ENCODE data around the gene CDH13. TPM values are rescaled to one million over a fixed set of nuclear protein-coding genes. Genes with fewer than 3 reads are reported as not detected.

The CDH13 gene
- total and polyA plus RNA-seq, 10 of the 15 experiments (the other 5 are each of a cell fraction or from before 2014, with no cell fraction given), result under 0.01 to 0.05 TPM; not detected in 8

- 68% methylated on average over 6 of the region's 6 CpGs for WGBS (ENCODE audit: insufficient coverage, insufficient replicate concordance, low lambda C conversion rate, missing lambda C conversion rate)
- intact Hi-C loops (cut with micrococcal nuclease; ENCODE audit: unreplicated experiment), result no loop called here
- DNase-seq (ENCODE audit: low read depth, low spot score) (no peak), FAIRE-seq (no peak), ATAC-seq (no peak)
- TF ChIP-seq HCFC1 (IDR thresholded peaks at IDR 0.05; ENCODE audit: low read length), result no peak
- TF ChIP-seq RBBP5 (conservative IDR thresholded peaks at IDR 0.05), result no peak
- no peak for TF ChIP-seq RELA (IDR thresholded peaks at IDR 0.05; ENCODE audit: borderline replicate concordance, partially characterized antibody)
- no peak for TF ChIP-seq ATF7 (IDR thresholded peaks at IDR 0.05; ENCODE audit: low read depth)
- TF ChIP-seq NFXL1 (IDR thresholded peaks at IDR 0.05; ENCODE audit: borderline replicate concordance), result no peak
- Histone ChIP-seq H3K27me3 (replicated peaks in 1 of 2; ENCODE audit: control insufficient read depth in 2 of 2, insufficient read depth in 2 of 2, low read length in 1 of 2) (no peaks in the 10 kb centered on the region; a peak in 1 of 4 replicates), H4K20me1 (ENCODE audit: control insufficient read depth, insufficient read depth) (no peaks in the 10 kb centered on the region), H3K9me3 (replicated peaks; ENCODE audit: control insufficient read depth, insufficient read depth, low read length) (no peaks in the 10 kb centered on the region), H3K36me3 (ENCODE audit: control insufficient read depth in 2 of 2, insufficient read depth in 2 of 2, low read length in 1 of 2) (no peaks in the 10 kb centered on the region), H3K9ac (ENCODE audit: control insufficient read depth, insufficient read depth, low read length) (no peak overlapping the region), H3K27ac (ENCODE audit: control insufficient read depth, insufficient read depth) (no peak overlapping the region), H2AFZ (ENCODE audit: control insufficient read depth, low read depth, low read length) (no peak overlapping the region), H3K79me2 (ENCODE audit: control insufficient read depth, insufficient read depth, low read length) (no peaks in the 10 kb centered on the region), H3K4me1 (ENCODE audit: control insufficient read depth, insufficient read depth, low read length) (no peaks in the 10 kb centered on the region), H3K4me2 (ENCODE audit: control insufficient read depth, insufficient read depth) (no peak overlapping the region), H3K4me3 (no peak overlapping the region)
- in situ Hi-C loops (cut with MboI), result no loop called here
- SMC1A ChIA-PET (ENCODE audit: uncharacterized antibody, unreplicated experiment), result interaction anchor here (1.1 kb wide), 1 partner anchor 23 kb away, joined by 3 read pairs; no protein-coding TSS in a partner anchor
- RAD21 ChIA-PET (ENCODE audit: unreplicated experiment), result no interaction called here
- POLR2A ChIA-PET, result no interaction called here
- no TSS peak for BruUV-seq (replicated peaks)
- CTCF ChIA-PET, result no interaction called here
Measured at GRCh38 chr16:83653785-83654184, 1027.0 kb downstream of the CDH13 start.

DNA sequence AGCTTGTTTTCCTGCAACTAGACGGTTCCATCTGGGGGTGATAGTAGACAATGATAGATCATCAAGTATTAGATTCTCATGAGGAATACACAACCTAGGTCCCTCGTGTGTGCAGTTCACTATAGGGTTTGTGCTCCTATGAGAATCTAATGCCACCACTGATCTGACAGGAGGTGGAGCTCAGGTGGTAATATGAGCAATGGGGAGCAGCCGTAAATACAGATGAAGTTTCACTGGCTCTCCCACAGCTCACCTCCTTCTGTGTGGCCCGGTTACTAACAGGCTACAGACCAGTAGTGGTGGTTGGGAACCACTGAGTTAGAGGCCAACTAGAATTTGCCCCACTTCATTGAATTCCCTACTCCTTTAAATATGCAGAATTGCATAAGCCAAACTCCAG is 1033.5 kb downstream of the CDH13 start:
- SMC1A ChIA-PET (ENCODE audit: uncharacterized antibody, unreplicated experiment), result interaction anchor here (0.7 kb wide), 1 partner anchor 214 kb away, joined by 3 read pairs; no protein-coding TSS in a partner anchor
- POLR2A ChIA-PET, result no interaction called here
- Histone ChIP-seq H3K9ac (ENCODE audit: control insufficient read depth, insufficient read depth, low read length) (no peak overlapping the region), H3K4me2 (ENCODE audit: control insufficient read depth, insufficient read depth) (no peak overlapping the region), H3K9me3 (replicated peaks; ENCODE audit: control insufficient read depth, insufficient read depth, low read length) (no peaks in the 10 kb centered on the region), H3K4me3 (no peak overlapping the region), H4K20me1 (ENCODE audit: control insufficient read depth, insufficient read depth) (no peaks in the 10 kb centered on the region), H2AFZ (ENCODE audit: control insufficient read depth, low read depth, low read length) (no peak overlapping the region), H3K27me3 (replicated peaks in 1 of 2; ENCODE audit: control insufficient read depth in 2 of 2, insufficient read depth in 2 of 2, low read length in 1 of 2) (no peaks in the 10 kb centered on the region), H3K4me1 (ENCODE audit: control insufficient read depth, insufficient read depth, low read length) (no peaks in the 10 kb centered on the region), H3K79me2 (ENCODE audit: control insufficient read depth, insufficient read depth, low read length) (no peaks in the 10 kb centered on the region), H3K36me3 (ENCODE audit: control insufficient read depth in 2 of 2, insufficient read depth in 2 of 2, low read length in 1 of 2) (no peaks in the 10 kb centered on the region), H3K27ac (ENCODE audit: control insufficient read depth, insufficient read depth) (no peak overlapping the region)
- FAIRE-seq (no peak), ATAC-seq (no peak), DNase-seq (ENCODE audit: low read depth, low spot score) (no peak)
- RAD21 ChIA-PET (ENCODE audit: unreplicated experiment), result no interaction called here
- BruUV-seq (replicated peaks), result no TSS peak
- in situ Hi-C loops (cut with MboI) (no loop called here), intact Hi-C loops (cut with micrococcal nuclease; ENCODE audit: unreplicated experiment) (no loop called here)
- CTCF ChIA-PET, result no interaction called here
- WGBS (ENCODE audit: insufficient coverage, insufficient replicate concordance, low lambda C conversion rate, missing lambda C conversion rate), result 49% methylated on average over 4 of the region's 4 CpGs
- TF ChIP-seq STAT3 (IDR thresholded peaks at IDR 0.05; ENCODE audit: low read depth, low read length) (no peak), POU2F2 (IDR thresholded peaks at IDR 0.05; ENCODE audit: borderline replicate concordance, low read depth, low read length) (no peak), NR2F1 (conservative IDR thresholded peaks at IDR 0.05) (no peak), MEF2B (IDR thresholded peaks at IDR 0.05; ENCODE audit: partially characterized antibody, poor library complexity, severe bottlenecking) (no peak), NRF1 (conservative IDR thresholded peaks at IDR 0.05; ENCODE audit: low read depth, low read length) (no peak), CREM (IDR thresholded peaks at IDR 0.05; ENCODE audit: low read depth) (no peak), TAF1 (IDR thresholded peaks at IDR 0.05; ENCODE audit: borderline replicate concordance, low read depth, low read length) (no peak), ATF2 (IDR thresholded peaks at IDR 0.05; ENCODE audit: low read length) (no peak), NFXL1 (IDR thresholded peaks at IDR 0.05; ENCODE audit: borderline replicate concordance) (no peak), MTA2 (IDR thresholded peaks at IDR 0.05; ENCODE audit: low read depth) (no peak), IRF3 (IDR thresholded peaks at IDR 0.05) (no peak)
- TF ChIP-seq, protein P1, sequence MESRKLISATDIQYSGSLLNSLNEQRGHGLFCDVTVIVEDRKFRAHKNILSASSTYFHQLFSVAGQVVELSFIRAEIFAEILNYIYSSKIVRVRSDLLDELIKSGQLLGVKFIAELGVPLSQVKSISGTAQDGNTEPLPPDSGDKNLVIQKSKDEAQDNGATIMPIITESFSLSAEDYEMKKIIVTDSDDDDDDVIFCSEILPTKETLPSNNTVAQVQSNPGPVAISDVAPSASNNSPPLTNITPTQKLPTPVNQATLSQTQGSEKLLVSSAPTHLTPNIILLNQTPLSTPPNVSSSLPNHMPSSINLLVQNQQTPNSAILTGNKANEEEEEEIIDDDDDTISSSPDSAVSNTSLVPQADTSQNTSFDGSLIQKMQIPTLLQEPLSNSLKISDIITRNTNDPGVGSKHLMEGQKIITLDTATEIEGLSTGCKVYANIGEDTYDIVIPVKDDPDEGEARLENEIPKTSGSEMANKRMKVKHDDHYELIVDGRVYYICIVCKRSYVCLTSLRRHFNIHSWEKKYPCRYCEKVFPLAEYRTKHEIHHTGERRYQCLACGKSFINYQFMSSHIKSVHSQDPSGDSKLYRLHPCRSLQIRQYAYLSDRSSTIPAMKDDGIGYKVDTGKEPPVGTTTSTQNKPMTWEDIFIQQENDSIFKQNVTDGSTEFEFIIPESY (IDR thresholded peaks at IDR 0.05), result no peak
